HG03097 (cell line): ENCODE measurements around the gene SASH1.

ENCODE experiments used
- ATAC-seq: cut with Tn5 transposase; IDR thresholded peaks from one replicate; pipeline ENCODE4 v1.9.1; 2021; ENCODE audit not compliant: unreplicated experiment, low FRiP score

SASH1 gene

GRCh38 chr6:148398244-148398643 is 55.6 kb downstream of the SASH1 start:
- no peak for ATAC-seq

- ATAC-seq = no peak
These were observed 56.0 kb downstream of the SASH1 start for GRCh38 chr6:148398678-148399077.

- no peak for ATAC-seq
These were observed 58.9 kb downstream of the SASH1 start for GRCh38 chr6:148401571-148401970.

- ATAC-seq = no peak
These were observed 61.9 kb downstream of the SASH1 start for GRCh38 chr6:148404456-148405054.

- ATAC-seq = no peak
These were observed 63.3 kb downstream of the SASH1 start for GRCh38 chr6:148405894-148406293.

GRCh38 chr6:148406579-148407371 is 64.1 kb downstream of the SASH1 start:
- ATAC-seq = no peak

GRCh38 chr6:148407372-148407771 is 64.7 kb downstream of the SASH1 start:
- no peak for ATAC-seq

- no peak for ATAC-seq
These were observed 70.9 kb downstream of the SASH1 start for GRCh38 chr6:148413321-148414091.

- no peak for ATAC-seq
These were observed 71.5 kb downstream of the SASH1 start for GRCh38 chr6:148414092-148414489.

- no peak for ATAC-seq
These were observed 72.2 kb downstream of the SASH1 start for GRCh38 chr6:148414836-148415235.

GRCh38 chr6:148415511-148416260 is 73.0 kb downstream of the SASH1 start:
- no peak for ATAC-seq

GRCh38 chr6:148416330-148416965 is 73.8 kb downstream of the SASH1 start:
- ATAC-seq = no peak

- no peak for ATAC-seq
These were observed 74.4 kb downstream of the SASH1 start for GRCh38 chr6:148417045-148417444.

GRCh38 chr6:148419430-148419829 is 76.8 kb downstream of the SASH1 start:
- ATAC-seq = no peak

GRCh38 chr6:148422085-148422484 is 79.4 kb downstream of the SASH1 start:
- ATAC-seq = no peak

- no peak for ATAC-seq
These were observed 80.5 kb downstream of the SASH1 start for GRCh38 chr6:148423133-148423532.

- ATAC-seq = no peak
These were observed 81.1 kb downstream of the SASH1 start for GRCh38 chr6:148423601-148424270.

- ATAC-seq = no peak
These were observed 82.8 kb downstream of the SASH1 start for GRCh38 chr6:148425443-148425842.

- no peak for ATAC-seq
These were observed 83.8 kb downstream of the SASH1 start for GRCh38 chr6:148426317-148426977.
